Glutamatergic neuron (in vitro differentiated cells): ENCODE measurements around the gene ATG10. TPM values are rescaled to one million over a fixed set of nuclear protein-coding genes. Genes with fewer than 3 reads are reported as not detected.
"Not testable (repeated sequence)": the region's sequence is repeated elsewhere in the genome, so short reads cannot be mapped to it uniquely, and the experiment has no call there.

ENCODE experiments used
- DNase-seq: peaks from one replicate; pipeline ENCODE4 v3.0.0; 2022
- H3K27ac Mint-ChIP-seq: one replicate; pipeline ENCODE4 v1.8.0; 2020; ENCODE audit warnings: mild to moderate bottlenecking, mixed read lengths, inconsistent platforms; ENCODE audit not compliant: unreplicated experiment
- H3K27me3 Mint-ChIP-seq: one replicate; pipeline ENCODE4 v1.8.0; 2020; ENCODE audit warnings: mild to moderate bottlenecking, moderate library complexity, mixed read lengths, inconsistent platforms; ENCODE audit not compliant: unreplicated experiment
- H3K36me3 Mint-ChIP-seq: one replicate; pipeline ENCODE4 v1.8.0; 2020; ENCODE audit warnings: mild to moderate bottlenecking, mixed read lengths, inconsistent platforms; ENCODE audit not compliant: unreplicated experiment
- H3K4me1 Mint-ChIP-seq: one replicate; pipeline ENCODE4 v1.8.0; 2020; ENCODE audit warnings: mild to moderate bottlenecking, low read depth, mixed read lengths, inconsistent platforms; ENCODE audit not compliant: unreplicated experiment
- H3K4me3 Mint-ChIP-seq: one replicate; pipeline ENCODE4 v1.8.0; 2020; ENCODE audit warnings: mild to moderate bottlenecking, mixed read lengths, inconsistent platforms; ENCODE audit not compliant: unreplicated experiment
- H3K9me3 Mint-ChIP-seq: one replicate; pipeline ENCODE4 v1.8.0; 2020; ENCODE audit warnings: mild to moderate bottlenecking, moderate library complexity, mixed read lengths, inconsistent platforms; ENCODE audit not compliant: unreplicated experiment
- total RNA-seq: library from RNA; stranded (reverse); fragmentation: NEBNext Ultra II Directional; extraction: Animal tissue kit (Norgen Biotek cat#: 25700); gene quantifications from one replicate; pipeline ENCODE4 v1.2.1, GENCODE V29; 2021; ENCODE audit not compliant: unreplicated experiment
- TF ChIP-seq, protein P1 (sequence below): fragments of 200-600 bp; sonication (generic); IDR thresholded peaks from one replicate; pipeline ENCODE4 v1.5.0; 2021; ENCODE audit not compliant: partially characterized antibody, unreplicated experiment

ATG10 gene
- total RNA-seq, 1 donor from 2014 or later: 12.1 TPM

DNA sequence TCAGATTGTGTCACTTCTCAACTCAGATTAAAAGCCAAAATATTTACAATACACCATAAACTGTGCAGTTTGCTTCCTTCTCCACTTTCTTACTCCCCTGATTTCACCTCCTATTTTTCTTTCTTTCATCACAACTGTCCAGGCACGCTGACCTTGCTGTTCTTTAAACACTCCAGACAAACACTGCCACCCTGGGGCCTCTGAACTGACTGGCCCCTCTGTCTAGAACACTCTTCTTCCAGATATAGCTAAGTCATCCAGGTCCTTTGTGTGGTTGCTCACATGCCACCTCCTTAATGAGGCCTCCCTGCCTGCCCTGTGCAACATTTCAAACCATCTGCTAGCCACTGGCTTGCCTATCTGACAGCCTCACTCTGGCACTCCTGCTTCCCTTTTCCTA, 46.6 kb downstream of the ATG10 start:
- Mint-ChIP-seq H3K4me3 (peak overlapping the region; percentile 47), H3K4me1 (peaks cover 33% of the 10 kb centered on the region)
- TF ChIP-seq, protein P1, sequence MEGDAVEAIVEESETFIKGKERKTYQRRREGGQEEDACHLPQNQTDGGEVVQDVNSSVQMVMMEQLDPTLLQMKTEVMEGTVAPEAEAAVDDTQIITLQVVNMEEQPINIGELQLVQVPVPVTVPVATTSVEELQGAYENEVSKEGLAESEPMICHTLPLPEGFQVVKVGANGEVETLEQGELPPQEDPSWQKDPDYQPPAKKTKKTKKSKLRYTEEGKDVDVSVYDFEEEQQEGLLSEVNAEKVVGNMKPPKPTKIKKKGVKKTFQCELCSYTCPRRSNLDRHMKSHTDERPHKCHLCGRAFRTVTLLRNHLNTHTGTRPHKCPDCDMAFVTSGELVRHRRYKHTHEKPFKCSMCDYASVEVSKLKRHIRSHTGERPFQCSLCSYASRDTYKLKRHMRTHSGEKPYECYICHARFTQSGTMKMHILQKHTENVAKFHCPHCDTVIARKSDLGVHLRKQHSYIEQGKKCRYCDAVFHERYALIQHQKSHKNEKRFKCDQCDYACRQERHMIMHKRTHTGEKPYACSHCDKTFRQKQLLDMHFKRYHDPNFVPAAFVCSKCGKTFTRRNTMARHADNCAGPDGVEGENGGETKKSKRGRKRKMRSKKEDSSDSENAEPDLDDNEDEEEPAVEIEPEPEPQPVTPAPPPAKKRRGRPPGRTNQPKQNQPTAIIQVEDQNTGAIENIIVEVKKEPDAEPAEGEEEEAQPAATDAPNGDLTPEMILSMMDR: no peak

GRCh38 chr5:82019342-82020138, 47.7 kb downstream of the ATG10 start:
- Mint-ChIP-seq H3K4me3 (peak overlapping the region; percentile 30), H3K27me3 (peaks cover 4% of the 10 kb centered on the region), H3K27ac (peak overlapping the region; percentile 92), H3K9me3 (peaks cover 14% of the 10 kb centered on the region), H3K4me1 (peaks cover 42% of the 10 kb centered on the region), H3K36me3 (peaks cover 14% of the 10 kb centered on the region)
- TF ChIP-seq, protein P1: no peak
- no peak for DNase-seq

More for the DNA sequence above, 46.6 kb downstream of the ATG10 start:
- Mint-ChIP-seq H3K27ac (peak overlapping the region; percentile 97), H3K36me3 (peaks cover 14% of the 10 kb centered on the region), H3K27me3 (peaks cover 6% of the 10 kb centered on the region), H3K9me3 (peaks cover 14% of the 10 kb centered on the region)
- peak; percentile 54 for DNase-seq

DNA sequence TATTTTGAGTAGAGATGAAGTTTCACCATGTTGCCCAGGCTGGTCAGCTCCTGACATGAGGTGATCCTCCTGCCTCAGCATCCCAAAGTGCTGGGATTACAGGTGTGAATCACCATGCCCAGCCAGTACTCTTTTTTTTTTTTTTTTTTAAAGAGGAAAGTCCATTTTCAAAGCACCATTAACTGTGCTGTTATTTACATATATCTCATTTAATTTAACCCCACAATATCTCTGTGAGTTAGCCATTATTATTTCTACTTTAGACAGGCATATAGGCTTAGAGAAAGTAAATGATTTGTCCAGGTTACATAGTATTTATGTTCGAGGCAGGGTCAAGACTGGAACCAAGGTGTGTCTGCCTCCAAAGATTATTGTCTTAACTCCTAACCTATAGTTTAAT, 50.7 kb downstream of the ATG10 start:
- H3K4me1 Mint-ChIP-seq: peaks cover 46% of the 10 kb centered on the region
- DNase-seq: no peak
- H3K9me3 Mint-ChIP-seq: peaks cover 5% of the 10 kb centered on the region
- TF ChIP-seq, protein P1: no peak
- no peak overlapping the region for H3K27ac Mint-ChIP-seq
- peaks cover 6% of the 10 kb centered on the region for H3K27me3 Mint-ChIP-seq
- no peaks in the 10 kb centered on the region for H3K36me3 Mint-ChIP-seq
- no peak overlapping the region for H3K4me3 Mint-ChIP-seq

DNA sequence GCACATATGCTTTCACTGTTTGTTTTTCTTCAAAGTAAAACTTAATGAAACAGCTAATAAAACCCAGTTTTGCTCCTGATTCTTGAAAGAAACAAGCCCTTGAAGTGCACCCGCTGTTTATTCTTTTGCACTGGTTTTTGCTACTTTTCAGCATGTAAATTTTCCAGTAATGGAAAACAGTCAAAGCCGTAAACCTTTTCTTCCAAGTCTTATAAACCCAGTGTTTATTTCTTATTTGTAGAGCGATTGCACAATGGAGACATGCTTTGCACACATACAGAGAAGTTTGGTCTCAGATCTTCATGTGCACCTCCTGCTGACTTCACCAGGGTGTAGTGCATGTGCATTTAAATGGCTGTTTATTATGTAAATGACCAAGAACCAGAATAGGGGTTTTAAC, 51.8 kb downstream of the ATG10 start:
- peaks cover 2% of the 10 kb centered on the region for H3K9me3 Mint-ChIP-seq
- no peak overlapping the region for H3K4me3 Mint-ChIP-seq
- peaks cover 2% of the 10 kb centered on the region for H3K27me3 Mint-ChIP-seq
- no peaks in the 10 kb centered on the region for H3K36me3 Mint-ChIP-seq
- H3K4me1 Mint-ChIP-seq: peaks cover 35% of the 10 kb centered on the region
- DNase-seq: no peak
- TF ChIP-seq, protein P1: no peak
- peak overlapping the region; percentile 78 for H3K27ac Mint-ChIP-seq

- Mint-ChIP-seq H3K27ac (no peak overlapping the region), H3K4me1 (peaks cover 8% of the 10 kb centered on the region), H3K9me3 (peaks cover 2% of the 10 kb centered on the region), H3K27me3 (peaks cover 2% of the 10 kb centered on the region), H3K4me3 (no peak overlapping the region), H3K36me3 (no peaks in the 10 kb centered on the region)
- TF ChIP-seq, protein P1: no peak
- no peak for DNase-seq
These were observed 59.6 kb downstream of the ATG10 start for GRCh38 chr5:82031220-82032119.

DNA sequence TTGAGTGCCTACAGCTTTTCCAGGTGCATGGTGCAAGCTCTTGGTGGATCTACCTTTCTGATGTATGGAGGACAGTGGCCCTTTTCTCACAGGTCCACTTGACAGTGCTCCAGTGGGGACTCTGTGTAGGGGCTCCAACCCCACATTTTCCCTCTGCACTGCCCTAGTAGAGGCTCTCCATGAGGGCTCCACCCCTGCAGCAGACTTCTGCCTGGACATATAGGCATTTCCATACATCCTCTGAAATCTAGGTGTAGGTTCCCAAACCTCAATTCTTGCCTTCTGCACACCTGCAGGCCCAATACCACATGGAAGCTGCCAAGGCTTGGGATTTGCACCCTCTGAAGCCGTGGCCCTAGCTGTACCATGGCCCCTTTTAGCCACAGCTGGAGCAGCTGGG, 71.1 kb downstream of the ATG10 start:
- H3K27ac Mint-ChIP-seq, H3K4me1 Mint-ChIP-seq, DNase-seq, H3K4me3 Mint-ChIP-seq, H3K9me3 Mint-ChIP-seq, H3K27me3 Mint-ChIP-seq: not testable (repeated sequence)
- peaks cover 33% of the 10 kb centered on the region for H3K36me3 Mint-ChIP-seq
